GM12878 (cell line): Measurements from ENCODE around the gene MUL1. TPM values are rescaled to one million over a fixed set of nuclear protein-coding genes. Genes with fewer than 3 reads are reported as not detected.

Experiments
- ATAC-seq: fragments of 200-7000 bp; cut with Tn5 transposase; 3 replicates; pipeline ENCODE4 v1.9.1; 2020; ENCODE audit warnings: mild to moderate bottlenecking, moderate library complexity
- BruUV-seq: library from RNA; stranded (reverse); fragments of 400-500 nt; replicated peaks from 2 replicates; lab custom pipeline; 2021; lab: Mats Ljungman, UMichigan
- CTCF ChIA-PET: fragments of 300-600 bp; sonication (Branson Sonifier 250); formaldehyde crosslinking; extraction: SDS; loops from one replicate; lab custom pipeline; 2021; ENCODE audit warnings: inconsistent platforms; lab: Yijun Ruan, JAX
- POLR2A ChIA-PET: fragments of 350-600 bp; formaldehyde crosslinking; extraction: SDS; loops from one replicate; lab custom pipeline; 2021; ENCODE audit warnings: inconsistent platforms; lab: Charles Lee
- RAD21 ChIA-PET: fragments of 300-600 bp; sonication (Branson Sonifier 250); formaldehyde crosslinking; loops from one replicate; lab custom pipeline; 2023; ENCODE audit warnings: antibody characterized with exemption; ENCODE audit not compliant: unreplicated experiment; lab: Charles Lee
- SMC1A ChIA-PET: fragments of 300-600 bp; sonication (Branson Sonifier 250); formaldehyde crosslinking; loops from one replicate; lab custom pipeline; 2023; ENCODE audit not compliant: unreplicated experiment, uncharacterized antibody; lab: Charles Lee
- DNase-seq: peaks from one replicate; pipeline ENCODE4 v3.0.0-alpha.2; 2011; ENCODE audit warnings: low read depth, low spot score
- FAIRE-seq: peaks from 3 replicates; lab custom pipeline; 2011; peaks lifted over from hg19 to GRCh38; lab: Jason Lieb, UNC
- H2AFZ ChIP-seq: 2 replicates; pipeline ENCODE4 v1.6.0; 2011; ENCODE audit warnings: low read depth, low read length, control low read depth; ENCODE audit not compliant: control insufficient read depth
- H3K27ac ChIP-seq: 2 replicates; pipeline ENCODE4 v1.5.1; 2011; ENCODE audit warnings: control low read depth; ENCODE audit not compliant: control insufficient read depth, insufficient read depth
- H3K27me3 ChIP-seq, 2 experiments: replicated peaks in 1 of 2; 2 replicates each; pipeline versions ENCODE4 v1.6.0 to v1.6.1; 2011; ENCODE audit warnings: low read length in 1 of 2; ENCODE audit not compliant: control insufficient read depth in 2 of 2, insufficient read depth in 2 of 2
- H3K36me3 ChIP-seq, 2 experiments: 2 replicates each; pipeline ENCODE4 v1.5.1; 2011; ENCODE audit warnings: low read length in 1 of 2; ENCODE audit not compliant: control insufficient read depth in 2 of 2, insufficient read depth in 2 of 2
- H3K4me1 ChIP-seq: 2 replicates; pipeline ENCODE4 v1.6.1; 2011; ENCODE audit warnings: mild to moderate bottlenecking, low read length, moderate library complexity, mixed read lengths; ENCODE audit not compliant: control insufficient read depth, insufficient read depth
- H3K4me2 ChIP-seq: 2 replicates; pipeline ENCODE4 v1.6.0; 2011; ENCODE audit warnings: control low read depth; ENCODE audit not compliant: control insufficient read depth, insufficient read depth
- H3K4me3 ChIP-seq: fragments of 200-600 bp; sonication (generic); 2 replicates; pipeline ENCODE4 v1.5.1; 2016
- H3K79me2 ChIP-seq: 2 replicates; pipeline ENCODE4 v1.6.0; 2011; ENCODE audit warnings: low read length; ENCODE audit not compliant: control insufficient read depth, insufficient read depth
- H3K9ac ChIP-seq: 2 replicates; pipeline ENCODE4 v1.8.0; 2011; ENCODE audit warnings: low read length, control low read depth, mixed read lengths; ENCODE audit not compliant: control insufficient read depth, insufficient read depth
- H3K9me3 ChIP-seq: replicated peaks from 3 replicates; pipeline ENCODE4 v1.5.1; 2011; ENCODE audit warnings: mild to moderate bottlenecking, low read length; ENCODE audit not compliant: control insufficient read depth, insufficient read depth
- H4K20me1 ChIP-seq: 2 replicates; pipeline ENCODE4 v1.6.0; 2011; ENCODE audit not compliant: control insufficient read depth, insufficient read depth
- ASH2L ChIP-seq: fragments of 300-600, 200-600 bp; sonication (generic); IDR thresholded peaks from 2 replicates; pipeline ENCODE4 v1.6.1; 2017; ENCODE audit warnings: low read depth, mild to moderate bottlenecking, borderline replicate concordance
- CBX5 ChIP-seq: sonication (generic); IDR thresholded peaks from 2 replicates; pipeline ENCODE4 v1.6.1; 2016; ENCODE audit warnings: low read depth, moderate library complexity, mild to moderate bottlenecking, inconsistent platforms
- FOXK2 ChIP-seq: fragments of 450-650 bp; IDR thresholded peaks from 2 replicates; pipeline ENCODE4 v1.6.1; 2017; ENCODE audit warnings: mild to moderate bottlenecking, moderate library complexity
- HDAC6 ChIP-seq: fragments of 200-600 bp; sonication (generic); IDR thresholded peaks from one replicate; pipeline ENCODE4 v1.8.0; 2017; ENCODE audit warnings: antibody characterized with exemption; ENCODE audit not compliant: unreplicated experiment
- IRF4 ChIP-seq: IDR thresholded peaks from 2 replicates; pipeline ENCODE4 v1.6.1; 2011; ENCODE audit warnings: low read depth, low read length
- RELB ChIP-seq: fragments of 450-650 bp; IDR thresholded peaks from 2 replicates; pipeline ENCODE4 v1.6.1; 2017; ENCODE audit warnings: low read depth, mild to moderate bottlenecking, moderate library complexity
- SPI1 ChIP-seq: IDR thresholded peaks from 2 replicates; pipeline ENCODE4 v1.6.1; 2011; ENCODE audit warnings: low read depth, mild to moderate bottlenecking, low read length, moderate library complexity, borderline replicate concordance; ENCODE audit not compliant: insufficient read depth
- SRF ChIP-seq, 2 experiments: IDR thresholded peaks; 2 replicates each; pipeline ENCODE4 v1.6.1; 2011; ENCODE audit warnings: low read depth in 2 of 2, low read length in 2 of 2, mild to moderate bottlenecking in 1 of 2, moderate library complexity in 1 of 2
- TAF1 ChIP-seq: IDR thresholded peaks from 2 replicates; pipeline ENCODE4 v1.6.1; 2011; ENCODE audit warnings: mild to moderate bottlenecking, low read depth, low read length, borderline replicate concordance
- USF1 ChIP-seq: IDR thresholded peaks from 2 replicates; pipeline ENCODE4 v1.6.1; 2011; ENCODE audit warnings: borderline replicate concordance, low read depth, mild to moderate bottlenecking, moderate library complexity, mixed read lengths, low read length; ENCODE audit not compliant: insufficient read depth; ENCODE audit errors: extremely low read length
- WGBS: methylation state at CpG from one replicate; pipeline ENCODE4 v1.1.6; 2016; ENCODE audit warnings: low lambda C conversion rate; ENCODE audit not compliant: insufficient replicate concordance, insufficient coverage; ENCODE audit errors: missing lambda C conversion rate; 5-methylcytosine and 5-hydroxymethylcytosine counted together
- in situ Hi-C: fragments of 300-500 bp; cut with MboI; formaldehyde crosslinking; loops from 9 replicates; pipeline ENCODE4 v1.14.3; 2018; ENCODE audit warnings: mixed read lengths
- intact Hi-C: fragments of 100-400 bp; cut with micrococcal nuclease; formaldehyde crosslinking; loops from one replicate; pipeline ENCODE4 v1.14.2; 2022; ENCODE audit not compliant: unreplicated experiment
- polyA plus RNA-seq, 11 experiments: library from polyadenylated mRNA; depleted of rRNA in 4 of 11; unstranded in 6 of 11; stranded (reverse) in 5 of 11; fragments of >200 nt; fragmentation: Nextera tagmentation in 4 of 11; fragmentation: Illumina TruSeq in 1 of 11; extraction: Ambion mirVana in 4 of 11; extraction: Trizol in 1 of 11; gene quantifications; 1 replicate in 1 of 11; 2 replicates in 10 of 11; pipeline versions ENCODE4 v1.2.1 to v1.2.3, GENCODE V29; 2011 to 2016; ENCODE audit warnings: inconsistent platforms in 2 of 11, missing spikeins in 2 of 11, low read depth in 1 of 11
- total RNA-seq, 4 experiments: library from RNA; depleted of rRNA in 3 of 4; stranded (reverse); fragments of >200 nt in 3 of 4; fragmentation: Illumina TruSeq in 1 of 4; extraction: Trizol in 1 of 4; gene quantifications; 2 replicates each; pipeline versions ENCODE4 v1.2.1 to v1.2.3, GENCODE V29; 2013 to 2021

Gene MUL1
- total and polyA plus RNA-seq, 10 of the 15 experiments (the other 5 are each of a cell fraction or from before 2014, with no cell fraction given) = 4.9 to 27.0 (median 15.5) TPM

- DNase-seq (no peak), FAIRE-seq (no peak)
- intact Hi-C loops = no loop called here
- no peak overlapping the region for H3K9ac ChIP-seq
- CTCF ChIA-PET = no interaction called here
- no peaks in the 10 kb centered on the region for H3K9me3 ChIP-seq
- H3K36me3 ChIP-seq = peaks cover 14 to 15% of the 10 kb centered on the region in 2 experiments; a peak in 3 of 4 replicates
- H3K4me1 ChIP-seq = no peaks in the 10 kb centered on the region
- no peak overlapping the region for H3K27ac ChIP-seq
- no peak overlapping the region for H3K4me3 ChIP-seq
- POLR2A ChIA-PET = no interaction called here
- in situ Hi-C loops = loop anchor here (10.0 kb wide), 1 partner anchor 585 kb away; no protein-coding TSS in a partner anchor
- no peaks in the 10 kb centered on the region; the same call in 1 of the 2 replicates for H3K79me2 ChIP-seq
- no peaks in the 10 kb centered on the region for H4K20me1 ChIP-seq
- RAD21 ChIA-PET = no interaction called here
- no peak for TF ChIP-seq IRF4
- TF ChIP-seq HDAC6 = no peak
- TF ChIP-seq SPI1 = no peak
- no peak for TF ChIP-seq CBX5
- TF ChIP-seq TAF1 = no peak
- no peak for TF ChIP-seq USF1
- no peak for TF ChIP-seq ASH2L
- no peak for TF ChIP-seq RELB
- no peak for TF ChIP-seq FOXK2
- TF ChIP-seq SRF (IDR thresholded peaks at IDR 0.05; ENCODE audit: low read depth in 2 of 2, low read length in 2 of 2) = no peak
- TF ChIP-seq, all 136 proteins: peak for 0
- BruUV-seq = no TSS peak
- no peak overlapping the region for H2AFZ ChIP-seq
- no peak overlapping the region for H3K4me2 ChIP-seq
- 98% methylated on average over 14 of the region's 14 CpGs for WGBS
- no peak for ATAC-seq
- SMC1A ChIA-PET = interaction anchor here (0.7 kb wide), 1 partner anchor 29 kb away, joined by 3 read pairs; no protein-coding TSS in a partner anchor
- H3K27me3 ChIP-seq = no peaks in the 10 kb centered on the region
Measured at GRCh38 chr1:20499718-20500117, 8.2 kb downstream of the MUL1 start.
